Mucosa of rectum (tissue), 2 donors: ENCODE measurements around the gene PXDN.

Experiments
- H3K27ac ChIP-seq, 2 donors: one replicate each; pipeline ENCODE4 v1.7.0; 2013; ENCODE audit warnings: inconsistent platforms in 2 of 2, low read depth in 2 of 2, low read length in 2 of 2
- H3K27me3 ChIP-seq, 2 donors: one replicate each; pipeline ENCODE4 v1.7.0; 2013; ENCODE audit warnings: low read length in 2 of 2; ENCODE audit not compliant: control insufficient read depth in 2 of 2, insufficient read depth in 2 of 2
- H3K36me3 ChIP-seq, 2 donors: one replicate each; pipeline ENCODE4 v1.7.0; 2013; ENCODE audit warnings: low read length in 2 of 2; ENCODE audit not compliant: control insufficient read depth in 2 of 2, insufficient read depth in 2 of 2
- H3K4me1 ChIP-seq, 2 donors: one replicate each; pipeline ENCODE4 v1.7.0; 2013; ENCODE audit warnings: low read length in 2 of 2, mild to moderate bottlenecking in 1 of 2; ENCODE audit not compliant: control insufficient read depth in 2 of 2, insufficient read depth in 2 of 2
- H3K4me3 ChIP-seq, 2 donors: one replicate each; pipeline ENCODE4 v1.7.0; 2013; ENCODE audit warnings: low read length in 2 of 2
- H3K9ac ChIP-seq, 2 donors: one replicate each; pipeline ENCODE4 v1.7.0; 2013; ENCODE audit warnings: low read length in 2 of 2, low read depth in 1 of 2, mild to moderate bottlenecking in 1 of 2
- H3K9me3 ChIP-seq, 2 donors: one replicate each; pipeline ENCODE4 v1.7.0; 2013; ENCODE audit warnings: low read length in 2 of 2; ENCODE audit not compliant: control insufficient read depth in 2 of 2
- donor health status: healthy.
- donor health status: Normal muscosa, but diverticular disease.

PXDN gene

GRCh38 chr2:1585635-1586034 lies 158.7 kb downstream of the PXDN start:
- Histone ChIP-seq H3K9ac (no peak overlapping the region), H3K9me3 (no peaks in the 10 kb centered on the region), H3K4me1 (no peaks in the 10 kb centered on the region), H3K4me3 (no peak overlapping the region), H3K27me3 (no peaks in the 10 kb centered on the region), H3K27ac (no peak overlapping the region), H3K36me3 (no peaks in the 10 kb centered on the region)

- no peak overlapping the region for H3K9ac ChIP-seq
- no peaks in the 10 kb centered on the region for H3K9me3 ChIP-seq
- H3K27ac ChIP-seq: no peak overlapping the region
- no peaks in the 10 kb centered on the region for H3K4me1 ChIP-seq
- H3K36me3 ChIP-seq: no peaks in the 10 kb centered on the region
- no peaks in the 10 kb centered on the region for H3K27me3 ChIP-seq
- H3K4me3 ChIP-seq: no peak overlapping the region
These were observed 159.4 kb downstream of the PXDN start for GRCh38 chr2:1584691-1585485.

- Histone ChIP-seq H3K4me3 (no peak overlapping the region), H3K27me3 (no peaks in the 10 kb centered on the region), H3K36me3 (no peaks in the 10 kb centered on the region), H3K9me3 (no peaks in the 10 kb centered on the region), H3K4me1 (no peaks in the 10 kb centered on the region), H3K27ac (no peak overlapping the region), H3K9ac (no peak overlapping the region)
These were observed 160.2 kb downstream of the PXDN start for GRCh38 chr2:1584051-1584531.

DNA sequence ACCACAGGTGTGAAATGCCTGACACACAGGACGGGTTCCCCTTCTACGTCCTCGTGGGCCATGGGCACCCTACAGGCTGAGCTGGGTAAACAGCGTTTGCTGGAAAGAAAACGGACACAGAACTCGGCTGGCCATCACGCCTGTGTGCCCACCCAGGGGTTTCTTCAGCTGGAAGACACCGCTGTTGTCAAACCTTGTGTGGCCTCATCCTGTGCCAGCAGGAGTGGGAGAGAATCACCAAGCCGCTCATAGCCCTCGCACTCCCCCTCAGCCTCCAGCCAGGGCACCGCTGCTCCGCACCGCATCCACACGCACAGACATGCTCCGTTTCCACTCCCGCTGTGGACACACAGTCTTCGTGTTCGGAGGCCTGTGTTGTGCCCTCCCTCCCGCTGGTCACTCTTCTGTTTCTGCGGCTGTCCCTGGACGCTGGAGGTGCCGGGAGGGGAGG lies 161.4 kb downstream of the PXDN start:
- Histone ChIP-seq H3K9ac (no peak overlapping the region), H3K9me3 (no peaks in the 10 kb centered on the region), H3K27ac (no peak overlapping the region), H3K27me3 (no peaks in the 10 kb centered on the region), H3K4me1 (no peaks in the 10 kb centered on the region), H3K4me3 (no peak overlapping the region), H3K36me3 (no peaks in the 10 kb centered on the region)

DNA sequence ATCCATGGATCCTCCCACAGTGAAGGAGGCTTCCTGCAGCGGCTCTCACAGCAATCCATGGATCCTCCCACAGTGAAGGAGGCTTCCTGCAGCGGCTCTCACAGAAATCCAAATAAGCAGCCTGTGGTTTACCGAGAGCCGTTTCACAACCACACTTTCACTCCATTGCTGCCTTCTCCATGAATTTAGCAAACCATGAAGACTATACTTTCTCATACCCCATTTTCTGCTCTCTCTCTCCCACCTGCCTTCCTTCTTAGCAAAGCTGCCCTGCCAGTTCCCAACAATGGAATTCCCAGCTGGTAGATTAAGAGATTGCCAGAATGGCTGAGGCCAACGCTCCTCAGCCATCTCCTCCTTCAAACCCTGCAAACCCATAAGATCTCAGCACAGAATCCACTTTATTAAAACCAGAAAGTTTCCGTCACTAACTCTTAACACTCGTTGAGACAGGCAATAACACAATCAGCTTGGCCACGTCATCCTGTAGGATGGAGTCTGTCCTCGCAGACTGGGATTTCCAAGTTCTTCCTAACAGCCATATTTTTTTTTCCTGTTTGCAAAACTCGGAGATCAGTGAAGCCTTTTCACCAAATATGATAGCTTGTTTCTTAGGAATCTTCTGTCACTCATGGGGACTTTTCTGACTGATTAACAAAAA lies 162.2 kb downstream of the PXDN start:
- H3K4me3 ChIP-seq: no peak overlapping the region
- no peaks in the 10 kb centered on the region for H3K4me1 ChIP-seq
- H3K9ac ChIP-seq: no peak overlapping the region
- no peaks in the 10 kb centered on the region for H3K36me3 ChIP-seq
- no peak overlapping the region for H3K27ac ChIP-seq
- H3K9me3 ChIP-seq: no peaks in the 10 kb centered on the region
- H3K27me3 ChIP-seq: no peaks in the 10 kb centered on the region
